Upper lobe of left lung (tissue), 4 donors: ENCODE results near the gene PAM.

Experiments used
- POLR2A ChIP-seq, 4 donors: fragments of 450-650 bp; IDR thresholded peaks; one replicate each; pipeline ENCODE4 v1.5.1; 2016 to 2017; ENCODE audit warnings: antibody characterized with exemption in 4 of 4, mild to moderate bottlenecking in 2 of 4
- POLR2AphosphoS5 ChIP-seq, 2 donors: sonication (generic); formaldehyde crosslinking; IDR thresholded peaks; one replicate each; pipeline ENCODE4 v1.5.1; 2017; ENCODE audit warnings: antibody characterized with exemption in 2 of 2
- TF ChIP-seq, protein P1 (sequence below), 6 experiments: fragments of 450-650 bp in 4 of 6; fragments of 200-600 bp in 2 of 6; sonication (generic) in 2 of 6; IDR thresholded peaks; one replicate each; pipeline ENCODE4 v1.5.1; 2016 to 2019; ENCODE audit warnings: antibody characterized with exemption in 6 of 6

DNA sequence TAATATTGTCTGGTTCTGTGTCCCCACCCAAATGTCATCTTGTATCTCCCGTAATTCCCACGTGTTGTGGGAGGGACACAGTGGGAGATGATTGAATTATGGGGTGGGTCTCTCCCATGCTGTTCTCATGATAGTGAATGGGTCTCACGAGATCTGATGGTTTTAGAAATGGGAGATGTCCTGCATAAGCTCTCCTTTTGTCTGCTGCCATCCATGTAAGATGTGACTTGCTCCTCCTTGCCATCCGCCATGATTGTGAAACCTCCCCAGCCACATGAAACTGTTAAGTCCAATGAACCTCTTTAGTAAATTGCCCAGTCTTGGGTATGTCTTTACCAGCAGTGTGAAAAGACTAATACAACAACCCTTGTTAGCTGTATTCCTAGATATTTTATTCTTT, 320.3 kb downstream of the PAM start:
- TF ChIP-seq, protein P1, sequence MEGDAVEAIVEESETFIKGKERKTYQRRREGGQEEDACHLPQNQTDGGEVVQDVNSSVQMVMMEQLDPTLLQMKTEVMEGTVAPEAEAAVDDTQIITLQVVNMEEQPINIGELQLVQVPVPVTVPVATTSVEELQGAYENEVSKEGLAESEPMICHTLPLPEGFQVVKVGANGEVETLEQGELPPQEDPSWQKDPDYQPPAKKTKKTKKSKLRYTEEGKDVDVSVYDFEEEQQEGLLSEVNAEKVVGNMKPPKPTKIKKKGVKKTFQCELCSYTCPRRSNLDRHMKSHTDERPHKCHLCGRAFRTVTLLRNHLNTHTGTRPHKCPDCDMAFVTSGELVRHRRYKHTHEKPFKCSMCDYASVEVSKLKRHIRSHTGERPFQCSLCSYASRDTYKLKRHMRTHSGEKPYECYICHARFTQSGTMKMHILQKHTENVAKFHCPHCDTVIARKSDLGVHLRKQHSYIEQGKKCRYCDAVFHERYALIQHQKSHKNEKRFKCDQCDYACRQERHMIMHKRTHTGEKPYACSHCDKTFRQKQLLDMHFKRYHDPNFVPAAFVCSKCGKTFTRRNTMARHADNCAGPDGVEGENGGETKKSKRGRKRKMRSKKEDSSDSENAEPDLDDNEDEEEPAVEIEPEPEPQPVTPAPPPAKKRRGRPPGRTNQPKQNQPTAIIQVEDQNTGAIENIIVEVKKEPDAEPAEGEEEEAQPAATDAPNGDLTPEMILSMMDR (IDR thresholded peaks at IDR 0.05) = no peak
- TF ChIP-seq POLR2A (IDR thresholded peaks at IDR 0.05) (no peak), POLR2AphosphoS5 (IDR thresholded peaks at IDR 0.05) (no peak)
